BE2C (cell line): ENCODE results near the gene DPYSL4.

Source experiments
- DNase-seq: peaks from one replicate; pipeline ENCODE4 v3.0.0-alpha.2; 2020
- H3K27me3 ChIP-seq: fragments of 250-450 bp; sonication (Bioruptor Pico); 2 replicates; pipeline ENCODE4 v1.5.1; 2020; ENCODE audit warnings: mild to moderate bottlenecking
- H3K36me3 ChIP-seq: fragments of 250-450 bp; sonication (Bioruptor Pico); 2 replicates; pipeline ENCODE4 v1.5.1; 2020; ENCODE audit warnings: mild to moderate bottlenecking
- H3K4me1 ChIP-seq: fragments of 250-450 bp; sonication (Bioruptor Pico); 2 replicates; pipeline ENCODE4 v1.5.1; 2020
- H3K4me3 ChIP-seq: 2 replicates; pipeline ENCODE4 v1.5.1; 2011; ENCODE audit warnings: low read depth, low read length
- H3K9me3 ChIP-seq: fragments of 250-450 bp; sonication (Bioruptor Pico); 2 replicates; pipeline ENCODE4 v1.5.1; 2020
- TF ChIP-seq, protein P1 (sequence below): IDR thresholded peaks from 2 replicates; pipeline ENCODE4 v1.5.1; 2012; ENCODE audit warnings: mild to moderate bottlenecking, low read depth, low read length

DPYSL4 gene

DNA sequence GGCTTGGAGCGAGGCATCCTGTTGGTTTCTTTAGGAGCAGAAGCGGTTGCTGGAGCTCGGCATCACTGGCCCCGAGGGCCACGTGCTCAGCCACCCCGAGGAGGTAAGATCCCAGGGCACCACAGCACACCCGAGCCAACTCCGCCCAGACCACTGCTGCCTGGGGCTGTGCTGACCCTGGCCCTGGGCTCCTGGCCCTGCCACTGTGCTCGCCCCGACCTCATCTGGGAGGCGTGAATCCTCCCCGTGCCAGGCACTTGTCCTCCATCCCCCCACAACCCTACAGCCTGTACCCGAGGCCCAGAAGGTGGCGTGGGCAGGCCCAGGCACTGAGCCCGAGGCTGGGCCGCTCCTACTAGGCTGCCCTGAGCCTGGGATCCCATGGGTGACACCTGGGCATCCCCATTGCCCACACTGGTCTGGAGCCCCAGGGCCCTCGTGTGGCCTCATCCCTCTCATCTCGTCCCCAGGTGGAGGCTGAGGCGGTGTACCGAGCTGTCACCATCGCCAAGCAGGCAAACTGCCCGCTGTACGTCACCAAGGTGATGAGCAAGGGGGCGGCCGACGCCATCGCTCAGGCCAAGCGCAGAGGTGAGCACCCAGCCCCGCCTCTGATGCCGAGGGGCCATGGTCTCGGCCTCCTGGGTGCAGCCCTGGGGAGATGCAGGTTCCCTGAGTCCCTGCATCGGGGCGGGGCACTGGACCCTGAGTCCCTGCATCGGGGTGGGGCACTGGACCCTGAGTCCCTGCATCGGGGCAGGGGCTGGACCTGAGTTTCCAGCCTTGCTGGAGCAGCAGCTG is 11.8 kb downstream of the DPYSL4 start:
- Histone ChIP-seq H3K4me3 (no peak overlapping the region), H3K27me3 (no peaks in the 10 kb centered on the region), H3K4me1 (no peaks in the 10 kb centered on the region), H3K9me3 (no peaks in the 10 kb centered on the region), H3K36me3 (no peaks in the 10 kb centered on the region)
- no peak for DNase-seq
- TF ChIP-seq, protein P1, sequence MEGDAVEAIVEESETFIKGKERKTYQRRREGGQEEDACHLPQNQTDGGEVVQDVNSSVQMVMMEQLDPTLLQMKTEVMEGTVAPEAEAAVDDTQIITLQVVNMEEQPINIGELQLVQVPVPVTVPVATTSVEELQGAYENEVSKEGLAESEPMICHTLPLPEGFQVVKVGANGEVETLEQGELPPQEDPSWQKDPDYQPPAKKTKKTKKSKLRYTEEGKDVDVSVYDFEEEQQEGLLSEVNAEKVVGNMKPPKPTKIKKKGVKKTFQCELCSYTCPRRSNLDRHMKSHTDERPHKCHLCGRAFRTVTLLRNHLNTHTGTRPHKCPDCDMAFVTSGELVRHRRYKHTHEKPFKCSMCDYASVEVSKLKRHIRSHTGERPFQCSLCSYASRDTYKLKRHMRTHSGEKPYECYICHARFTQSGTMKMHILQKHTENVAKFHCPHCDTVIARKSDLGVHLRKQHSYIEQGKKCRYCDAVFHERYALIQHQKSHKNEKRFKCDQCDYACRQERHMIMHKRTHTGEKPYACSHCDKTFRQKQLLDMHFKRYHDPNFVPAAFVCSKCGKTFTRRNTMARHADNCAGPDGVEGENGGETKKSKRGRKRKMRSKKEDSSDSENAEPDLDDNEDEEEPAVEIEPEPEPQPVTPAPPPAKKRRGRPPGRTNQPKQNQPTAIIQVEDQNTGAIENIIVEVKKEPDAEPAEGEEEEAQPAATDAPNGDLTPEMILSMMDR: no peak

DNA sequence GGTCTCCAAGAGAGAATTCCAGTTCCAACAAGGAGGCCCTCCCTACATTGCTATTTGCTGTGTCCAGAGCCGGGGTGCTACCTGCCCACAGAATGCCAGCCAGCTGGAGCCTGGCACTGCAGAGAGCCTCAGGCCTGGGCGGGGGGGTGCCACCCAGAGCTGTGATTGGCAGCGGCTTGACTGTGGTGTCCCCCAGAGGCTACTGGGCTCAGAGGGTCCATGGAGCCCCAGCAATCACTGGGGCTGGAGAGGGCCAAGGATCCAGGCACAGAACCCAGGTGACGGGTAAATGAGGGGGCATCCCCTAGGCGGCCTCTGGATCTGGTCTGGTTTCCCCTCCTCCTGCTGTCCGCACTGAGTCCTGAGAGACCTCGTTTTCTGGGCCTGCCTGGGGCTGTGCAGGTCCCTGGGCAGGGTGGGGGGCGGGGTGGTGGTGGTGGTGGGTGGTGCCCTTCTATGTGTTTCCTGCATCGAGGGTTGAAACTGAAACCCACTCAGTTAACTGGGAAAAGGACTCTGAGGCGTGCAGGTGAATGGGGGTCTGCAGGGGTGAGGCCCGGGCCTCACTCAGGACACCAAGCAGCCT is 12.6 kb downstream of the DPYSL4 start:
- TF ChIP-seq, protein P1: no peak
- no peak for DNase-seq
- no peaks in the 10 kb centered on the region for H3K4me1 ChIP-seq
- no peaks in the 10 kb centered on the region for H3K9me3 ChIP-seq
- H3K4me3 ChIP-seq: no peak overlapping the region
- no peaks in the 10 kb centered on the region for H3K36me3 ChIP-seq
- no peaks in the 10 kb centered on the region for H3K27me3 ChIP-seq

DNA sequence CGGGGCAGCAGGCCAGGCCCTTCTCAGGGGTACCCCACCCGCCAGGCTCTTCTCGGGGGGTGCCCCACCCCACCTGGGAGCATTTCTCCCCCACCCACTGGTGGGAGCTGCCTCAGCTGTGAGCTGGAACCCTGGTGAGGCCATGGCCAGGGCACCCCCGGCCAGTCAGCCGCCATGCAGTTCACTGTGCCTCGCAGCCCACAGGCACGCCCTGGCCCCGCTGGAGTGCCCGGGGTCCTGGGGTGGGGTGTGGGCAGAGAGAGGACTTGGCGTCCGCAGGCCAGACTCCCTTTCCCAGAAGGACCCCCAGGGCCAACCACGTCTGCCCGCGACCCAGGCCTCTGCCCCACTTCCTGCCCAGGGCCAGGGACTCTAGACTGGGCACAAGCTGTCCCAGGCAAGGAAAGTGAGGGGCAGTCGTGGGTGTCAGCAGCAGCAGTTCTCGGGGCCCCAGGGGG is 13.1 kb downstream of the DPYSL4 start:
- Histone ChIP-seq H3K27me3 (no peaks in the 10 kb centered on the region), H3K9me3 (no peaks in the 10 kb centered on the region)

DNA sequence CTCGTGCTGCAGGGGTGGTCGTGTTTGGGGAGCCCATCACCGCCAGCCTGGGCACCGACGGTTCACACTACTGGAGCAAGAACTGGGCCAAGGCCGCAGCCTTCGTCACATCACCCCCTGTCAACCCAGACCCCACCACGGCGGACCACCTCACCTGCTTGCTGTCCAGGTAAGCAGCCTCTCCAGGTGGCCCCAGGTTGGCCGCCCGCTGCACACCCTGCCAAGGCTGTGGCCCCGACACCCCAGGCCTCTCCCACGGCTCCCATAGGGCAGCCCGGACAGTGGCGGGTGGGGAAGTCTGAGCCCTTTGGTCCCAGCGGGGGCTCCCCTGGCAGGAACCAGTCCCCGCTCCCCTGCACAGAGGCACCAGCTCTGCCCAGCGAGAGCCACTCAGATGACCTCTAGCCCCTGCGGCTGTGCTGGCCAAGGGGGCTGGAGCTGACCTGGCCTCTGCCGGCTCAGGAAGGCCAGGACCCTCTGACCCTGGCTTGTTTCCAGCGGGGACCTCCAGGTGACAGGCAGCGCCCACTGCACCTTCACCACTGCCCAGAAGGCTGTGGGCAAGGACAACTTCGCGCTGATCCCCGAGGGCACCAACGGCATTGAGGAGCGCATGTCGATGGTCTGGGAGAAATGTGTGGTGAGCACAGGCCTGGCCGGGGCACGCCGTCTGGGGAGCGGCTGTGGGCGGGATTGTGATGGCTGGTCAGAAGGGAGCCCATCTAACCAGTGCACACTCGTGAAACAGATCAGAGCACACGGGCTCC is 13.8 kb downstream of the DPYSL4 start:
- DNase-seq: no peak
- Histone ChIP-seq H3K9me3 (no peaks in the 10 kb centered on the region), H3K4me3 (no peak overlapping the region), H3K27me3 (no peaks in the 10 kb centered on the region), H3K36me3 (no peaks in the 10 kb centered on the region), H3K4me1 (no peaks in the 10 kb centered on the region)
- TF ChIP-seq, protein P1: no peak

More for the DNA sequence above, 13.1 kb downstream of the DPYSL4 start:
- no peaks in the 10 kb centered on the region for H3K4me1 ChIP-seq
- no peaks in the 10 kb centered on the region for H3K36me3 ChIP-seq
- no peak for DNase-seq
- H3K4me3 ChIP-seq: no peak overlapping the region
- TF ChIP-seq, protein P1: no peak

DNA sequence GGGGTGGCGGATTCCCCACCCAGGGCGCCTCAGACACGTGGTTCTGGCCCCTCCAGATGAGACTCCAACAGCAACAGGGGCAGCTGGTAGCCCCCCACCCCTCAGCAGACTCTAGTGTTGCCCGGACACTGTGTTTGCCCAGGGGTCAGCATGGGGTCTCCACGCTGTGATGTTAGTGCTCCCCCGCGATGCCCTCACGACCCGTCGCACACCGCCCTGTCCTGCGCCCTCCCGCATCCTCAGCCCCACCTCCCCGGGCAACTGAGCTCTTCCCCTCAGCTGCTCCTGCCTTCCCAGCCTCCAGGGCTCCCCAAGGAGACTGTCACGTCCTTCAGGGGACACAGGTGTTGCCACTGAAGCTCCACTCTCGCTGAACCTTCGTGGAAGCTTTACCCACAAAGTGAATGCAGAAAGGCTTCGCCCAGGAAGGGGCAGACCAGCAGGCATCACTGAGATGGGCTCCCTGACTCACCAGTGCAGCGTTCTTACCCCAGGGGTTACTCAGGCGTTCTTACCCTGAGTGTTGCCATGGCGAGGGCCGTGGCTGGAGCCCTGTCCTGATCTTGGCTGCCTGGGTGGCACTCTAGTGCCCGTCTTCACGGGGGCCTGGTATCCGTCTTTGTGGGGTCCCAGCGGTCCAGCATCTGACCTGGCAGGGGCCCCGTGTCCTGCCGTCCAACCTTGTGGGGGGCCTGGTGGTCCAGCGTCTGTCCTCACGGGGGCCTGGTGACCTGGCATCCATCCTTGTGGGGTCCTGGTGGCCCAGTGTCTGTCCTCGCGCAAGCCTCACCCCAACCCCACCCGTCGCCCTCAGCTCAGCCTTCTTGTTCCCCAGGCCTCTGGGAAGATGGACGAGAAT is 14.6 kb downstream of the DPYSL4 start:
- TF ChIP-seq, protein P1: no peak
- no peaks in the 10 kb centered on the region for H3K9me3 ChIP-seq
- H3K36me3 ChIP-seq: no peaks in the 10 kb centered on the region
- no peaks in the 10 kb centered on the region for H3K4me1 ChIP-seq
- DNase-seq: no peak
- no peak overlapping the region for H3K4me3 ChIP-seq
- H3K27me3 ChIP-seq: no peaks in the 10 kb centered on the region
